ENCODE measurements around the gene CD200.
A peak's percentile ranks its signal among the peaks of the same experiment; 100 is the strongest.

The CD200 gene

GRCh38 chr3:112319516-112320276, 13.3 kb upstream of the CD200 start:
- Mint-ChIP-seq H3K27ac (peak overlapping the region; percentile 52), H3K4me1 (peaks cover 5% of the 10 kb centered on the region), H3K27me3 (no peaks in the 10 kb centered on the region), H3K9me3 (no peaks in the 10 kb centered on the region), H3K4me3 (no peak overlapping the region), H3K36me3 (no peaks in the 10 kb centered on the region)

GRCh38 chr3:112320691-112321090, 12.3 kb upstream of the CD200 start:
- H3K4me1 Mint-ChIP-seq = peaks cover 5% of the 10 kb centered on the region
- H3K9me3 Mint-ChIP-seq = no peaks in the 10 kb centered on the region
- H3K27ac Mint-ChIP-seq = no peak overlapping the region
- no peaks in the 10 kb centered on the region for H3K27me3 Mint-ChIP-seq
- no peak overlapping the region for H3K4me3 Mint-ChIP-seq
- no peaks in the 10 kb centered on the region for H3K36me3 Mint-ChIP-seq

- Mint-ChIP-seq H3K9me3 (no peaks in the 10 kb centered on the region), H3K4me3 (no peak overlapping the region), H3K27me3 (no peaks in the 10 kb centered on the region), H3K36me3 (no peaks in the 10 kb centered on the region), H3K4me1 (peaks cover 5% of the 10 kb centered on the region), H3K27ac (no peak overlapping the region)
These were observed 10.9 kb upstream of the CD200 start for GRCh38 chr3:112321867-112322652.

GRCh38 chr3:112327371-112327951, 5.5 kb upstream of the CD200 start:
- Mint-ChIP-seq H3K27me3 (no peaks in the 10 kb centered on the region), H3K36me3 (no peaks in the 10 kb centered on the region), H3K27ac (no peak overlapping the region), H3K4me3 (no peak overlapping the region), H3K4me1 (peaks cover 14% of the 10 kb centered on the region), H3K9me3 (no peaks in the 10 kb centered on the region)

- H3K27ac Mint-ChIP-seq = peak overlapping the region; percentile 65
- no peaks in the 10 kb centered on the region for H3K9me3 Mint-ChIP-seq
- H3K27me3 Mint-ChIP-seq = no peaks in the 10 kb centered on the region
- peak overlapping the region; percentile 97 for H3K4me3 Mint-ChIP-seq
- peaks cover 33% of the 10 kb centered on the region for H3K4me1 Mint-ChIP-seq
- peaks cover 31% of the 10 kb centered on the region for H3K36me3 Mint-ChIP-seq
These were observed 1.1 kb upstream of the CD200 start for GRCh38 chr3:112331851-112332250.

- H3K9me3 Mint-ChIP-seq = no peaks in the 10 kb centered on the region
- H3K27me3 Mint-ChIP-seq = no peaks in the 10 kb centered on the region
- H3K36me3 Mint-ChIP-seq = peaks cover 41% of the 10 kb centered on the region
- H3K4me3 Mint-ChIP-seq = peak overlapping the region; percentile 97
- peaks cover 47% of the 10 kb centered on the region for H3K4me1 Mint-ChIP-seq
- peak overlapping the region; percentile 93 for H3K27ac Mint-ChIP-seq
These were observed 693 bp downstream of the CD200 start for GRCh38 chr3:112333381-112334317.

- peaks cover 49% of the 10 kb centered on the region for H3K36me3 Mint-ChIP-seq
- H3K27ac Mint-ChIP-seq = peak overlapping the region; percentile 93
- H3K4me3 Mint-ChIP-seq = peak overlapping the region; percentile 97
- H3K4me1 Mint-ChIP-seq = peaks cover 57% of the 10 kb centered on the region
- H3K9me3 Mint-ChIP-seq = no peaks in the 10 kb centered on the region
- no peaks in the 10 kb centered on the region for H3K27me3 Mint-ChIP-seq
These were observed 1.9 kb downstream of the CD200 start for GRCh38 chr3:112334691-112335433.

GRCh38 chr3:112335434-112335781, 2.5 kb downstream of the CD200 start:
- peak overlapping the region; percentile 97 for H3K4me3 Mint-ChIP-seq

GRCh38 chr3:112338021-112338726, 5.2 kb downstream of the CD200 start:
- Mint-ChIP-seq H3K4me3 (peak overlapping the region; percentile 87), H3K27ac (peak overlapping the region; percentile 98), H3K27me3 (no peaks in the 10 kb centered on the region), H3K4me1 (peaks cover 70% of the 10 kb centered on the region), H3K9me3 (no peaks in the 10 kb centered on the region), H3K36me3 (peaks cover 66% of the 10 kb centered on the region)

More at GRCh38 chr3:112335434-112335781, 2.5 kb downstream of the CD200 start:
- Mint-ChIP-seq H3K9me3 (no peaks in the 10 kb centered on the region), H3K4me1 (peaks cover 57% of the 10 kb centered on the region), H3K27me3 (no peaks in the 10 kb centered on the region), H3K27ac (peak overlapping the region; percentile 93), H3K36me3 (peaks cover 50% of the 10 kb centered on the region)

- Mint-ChIP-seq H3K27ac (peak overlapping the region; percentile 98), H3K27me3 (no peaks in the 10 kb centered on the region), H3K36me3 (peaks cover 67% of the 10 kb centered on the region), H3K9me3 (no peaks in the 10 kb centered on the region), H3K4me3 (peak overlapping the region; percentile 87), H3K4me1 (peaks cover 72% of the 10 kb centered on the region)
These were observed 5.7 kb downstream of the CD200 start for GRCh38 chr3:112338727-112339056.

- H3K36me3 Mint-ChIP-seq = peaks cover 68% of the 10 kb centered on the region
- no peaks in the 10 kb centered on the region for H3K27me3 Mint-ChIP-seq
- H3K4me1 Mint-ChIP-seq = peaks cover 76% of the 10 kb centered on the region
- peak overlapping the region; percentile 87 for H3K4me3 Mint-ChIP-seq
- peak overlapping the region; percentile 98 for H3K27ac Mint-ChIP-seq
- H3K9me3 Mint-ChIP-seq = no peaks in the 10 kb centered on the region
These were observed 6.2 kb downstream of the CD200 start for GRCh38 chr3:112339134-112339533.

- Mint-ChIP-seq H3K4me3 (peak overlapping the region; percentile 87), H3K9me3 (no peaks in the 10 kb centered on the region), H3K27ac (peak overlapping the region; percentile 98), H3K4me1 (peaks cover 81% of the 10 kb centered on the region), H3K27me3 (no peaks in the 10 kb centered on the region), H3K36me3 (peaks cover 68% of the 10 kb centered on the region)
These were observed 6.7 kb downstream of the CD200 start for GRCh38 chr3:112339609-112340008.

GRCh38 chr3:112341386-112341785, 8.4 kb downstream of the CD200 start:
- H3K27ac Mint-ChIP-seq = peak overlapping the region; percentile 82
- no peaks in the 10 kb centered on the region for H3K9me3 Mint-ChIP-seq
- H3K36me3 Mint-ChIP-seq = peaks cover 61% of the 10 kb centered on the region
- H3K4me3 Mint-ChIP-seq = peak overlapping the region; percentile 79
- peaks cover 80% of the 10 kb centered on the region for H3K4me1 Mint-ChIP-seq
- no peaks in the 10 kb centered on the region for H3K27me3 Mint-ChIP-seq

GRCh38 chr3:112345681-112346080, 12.7 kb downstream of the CD200 start:
- Mint-ChIP-seq H3K27ac (no peak overlapping the region), H3K9me3 (no peaks in the 10 kb centered on the region), H3K36me3 (peaks cover 59% of the 10 kb centered on the region), H3K4me1 (peaks cover 80% of the 10 kb centered on the region), H3K27me3 (no peaks in the 10 kb centered on the region), H3K4me3 (no peak overlapping the region)

Data from activated naive CD4-positive, alpha-beta T cell treated with anti-CD3 and anti-CD28 coated beads, Interleukin-2, amount 50 U/mL, for 24 hours (primary cell).